Stimulated activated CD8-positive, alpha-beta memory T cell treated with anti-CD3 and anti-CD28 coated beads, Interleukin-4, amount 100 ng/mL, for 4 hours (primary cell): ENCODE measurements around the gene SULT1A4.
A peak's percentile ranks its signal among the peaks of the same experiment; 100 is the strongest.
"Not testable (repeated sequence)": the region's sequence is repeated elsewhere in the genome, so short reads cannot be mapped to it uniquely, and the experiment has no call there.

Experiments used
- DNase-seq, 2 donors: peaks; one replicate each; pipeline ENCODE4 v3.0.0-alpha.2; 2020; ENCODE audit warnings: low read depth in 2 of 2, low spot score in 1 of 2

The SULT1A4 gene

GRCh38 chr16:29459706-29460646 is at the start of gene SULT1A4:
Gene SULT1A4, plus strand, starts transcription at chr16:29459913. Its CDS starts 1,473 bp downstream, at chr16:29461386.
- DNase-seq, result not testable (repeated sequence)

GRCh38 chr16:29423587-29423986 is 36.1 kb upstream of the SULT1A4 start:
- DNase-seq, result not testable (repeated sequence)

GRCh38 chr16:29425390-29425789 is 34.3 kb upstream of the SULT1A4 start:
- not testable (repeated sequence) for DNase-seq

GRCh38 chr16:29453754-29454153 is 6.0 kb upstream of the SULT1A4 start:
- not testable (repeated sequence) for DNase-seq

GRCh38 chr16:29454269-29454668 is 5.4 kb upstream of the SULT1A4 start, which contains the start of the genes BOLA2 and SLX1B:
Gene BOLA2, minus strand, starts transcription at chr16:29454351. Its CDS starts 98 bp downstream, at chr16:29454253.
Gene SLX1B, plus strand, starts transcription at chr16:29454533.
- DNase-seq, result not testable (repeated sequence)

- not testable (repeated sequence) for DNase-seq
These were observed 4.9 kb upstream of the SULT1A4 start for GRCh38 chr16:29454828-29455227.

GRCh38 chr16:29457660-29458059 is 2.1 kb upstream of the SULT1A4 start:
- DNase-seq, result not testable (repeated sequence)

GRCh38 chr16:29460647-29461030 is 926 bp downstream of the SULT1A4 start:
- not testable (repeated sequence) for DNase-seq

GRCh38 chr16:29465985-29466824 is 6.5 kb downstream of the SULT1A4 start:
- not testable (repeated sequence) for DNase-seq

GRCh38 chr16:29466904-29467303 is 7.2 kb downstream of the SULT1A4 start:
- DNase-seq, result not testable (repeated sequence)

GRCh38 chr16:29467654-29468366 is 8.1 kb downstream of the SULT1A4 start:
- not testable (repeated sequence) for DNase-seq

- DNase-seq, result peak in 1 of 2 donors; percentile 6
These were observed 9.9 kb downstream of the SULT1A4 start for GRCh38 chr16:29469660-29470059.

GRCh38 chr16:29472065-29472464 is 12.4 kb downstream of the SULT1A4 start:
- not testable (repeated sequence) for DNase-seq

GRCh38 chr16:29482276-29482675 is 22.6 kb downstream of the SULT1A4 start:
- not testable (repeated sequence) for DNase-seq

- DNase-seq, result not testable (repeated sequence)
These were observed 46.6 kb downstream of the SULT1A4 start, which contains the start of gene NPIPB12 for GRCh38 chr16:29506308-29506707. Gene NPIPB12, minus strand, starts transcription at chr16:29506408.
